Measurements from ENCODE around the gene APOBEC3A. TPM values are rescaled to one million over a fixed set of nuclear protein-coding genes. Genes with fewer than 3 reads are reported as not detected.
"Not testable (repeated sequence)": the region's sequence is repeated elsewhere in the genome, so short reads cannot be mapped to it uniquely, and the experiment has no call there.

The APOBEC3A gene
- total and polyA plus RNA-seq, 7 donors: 0.36 to 67.3 (median 4.8) TPM; not detected in 3

GRCh38 chr22:38974170-38974825 is 16.9 kb downstream of the APOBEC3A start:
- WGBS, 2 donors: 85 to 89% methylated on average over 18 of the region's 18 CpGs
- TF ChIP-seq CTCF (IDR thresholded peaks at IDR 0.05) (no peak), POLR2A (IDR thresholded peaks at IDR 0.05) (no peak), EP300 (IDR thresholded peaks at IDR 0.05) (no peak), POLR2AphosphoS5 (IDR thresholded peaks at IDR 0.05) (no peak)
- Histone ChIP-seq H3K9me3 (no peaks in the 10 kb centered on the region), H3K4me1 (no peaks in the 10 kb centered on the region), H3K27me3 (no peaks in the 10 kb centered on the region), H3K36me3 (no peaks in the 10 kb centered on the region), H3K27ac (no peak overlapping the region), H3K4me3 (no peak overlapping the region)
- no peak for DNase-seq
- intact Hi-C loops (cut with DNase I): no loop called here

- intact Hi-C loops (cut with DNase I): no loop called here
- TF ChIP-seq CTCF (IDR thresholded peaks at IDR 0.05) (no peak), POLR2A (IDR thresholded peaks at IDR 0.05) (no peak), EP300 (IDR thresholded peaks at IDR 0.05) (no peak), POLR2AphosphoS5 (IDR thresholded peaks at IDR 0.05) (no peak)
- WGBS, 2 donors: 93 to 94% methylated on average over 7 of the region's 7 CpGs
- DNase-seq: no peak
- H3K4me3 ChIP-seq: no peak overlapping the region
- no peaks in the 10 kb centered on the region for H3K36me3 ChIP-seq
- no peaks in the 10 kb centered on the region for H3K27me3 ChIP-seq
- no peaks in the 10 kb centered on the region for H3K9me3 ChIP-seq
- no peaks in the 10 kb centered on the region for H3K4me1 ChIP-seq
- H3K27ac ChIP-seq: no peak overlapping the region
Measured at GRCh38 chr22:38974826-38975175, 17.4 kb downstream of the APOBEC3A start.

GRCh38 chr22:38977289-38977688 is 19.9 kb downstream of the APOBEC3A start:
- intact Hi-C loops (cut with DNase I); H3K4me3 ChIP-seq; DNase-seq; H3K9me3 ChIP-seq; H3K27me3 ChIP-seq; H3K36me3 ChIP-seq; H3K27ac ChIP-seq: not testable (repeated sequence)
- H3K4me1 ChIP-seq: peaks cover 0 to 12% (median 2%) of the 10 kb centered on the region in 4 donors
- WGBS, 2 donors: 85 to 95% methylated on average over 4 of the region's 4 CpGs

GRCh38 chr22:38980587-38980986 is 23.2 kb downstream of the APOBEC3A start:
- H3K36me3 ChIP-seq, DNase-seq, H3K9me3 ChIP-seq, H3K27me3 ChIP-seq, H3K4me3 ChIP-seq, H3K27ac ChIP-seq: not testable (repeated sequence)
- 22 to 69% methylated on average over 10 of the region's 10 CpGs for WGBS, 2 donors
- peaks cover 0 to 18% (median 4%) of the 10 kb centered on the region in 4 donors for H3K4me1 ChIP-seq
- intact Hi-C loops (cut with DNase I): loop anchor here (5.0 kb wide), 1 partner anchor 108 kb away; the partner anchor contains the start of gene CBX6

- Histone ChIP-seq H3K4me3 (peak overlapping the region in 3 of 4 donors; percentile 40 to 53 (median 48)), H3K27ac (peak overlapping the region in 3 of 4 donors; percentile 71 to 78 (median 74)), H3K36me3 (no peaks in the 10 kb centered on the region), H3K27me3 (no peaks in the 10 kb centered on the region), H3K4me1 (peaks cover 0 to 18% (median 4%) of the 10 kb centered on the region in 4 donors), H3K9me3 (no peaks in the 10 kb centered on the region)
- no peak for DNase-seq
- 10 to 33% methylated on average over 27 of the region's 27 CpGs for WGBS, 2 donors
- TF ChIP-seq POLR2AphosphoS5 (IDR thresholded peaks at IDR 0.05) (no peak), CTCF (IDR thresholded peaks at IDR 0.05) (peak in 2 of 4 experiments; percentile 17 to 34)
- intact Hi-C loops (cut with DNase I): loop anchor here (5.0 kb wide), 1 partner anchor 109 kb away; the partner anchor contains the start of gene CBX6
Measured at GRCh38 chr22:38981005-38981991, 23.9 kb downstream of the APOBEC3A start.

Data from sigmoid colon (tissue), 7 donors.